Lower leg skin (tissue), 3 donors: ENCODE results near the gene RYR2.

Experiments used
- CTCF ChIP-seq, 3 donors: fragments of 450-650 bp; IDR thresholded peaks; one replicate each; pipeline ENCODE4 v1.5.1; 2016; ENCODE audit warnings: antibody characterized with exemption in 3 of 3, mild to moderate bottlenecking in 3 of 3, moderate library complexity in 2 of 3
- POLR2A ChIP-seq, 2 donors: fragments of 450-650 bp; IDR thresholded peaks; one replicate each; pipeline ENCODE4 v1.6.1; 2016 to 2017; ENCODE audit warnings: antibody characterized with exemption in 2 of 2, mild to moderate bottlenecking in 1 of 2, moderate library complexity in 1 of 2

DNA sequence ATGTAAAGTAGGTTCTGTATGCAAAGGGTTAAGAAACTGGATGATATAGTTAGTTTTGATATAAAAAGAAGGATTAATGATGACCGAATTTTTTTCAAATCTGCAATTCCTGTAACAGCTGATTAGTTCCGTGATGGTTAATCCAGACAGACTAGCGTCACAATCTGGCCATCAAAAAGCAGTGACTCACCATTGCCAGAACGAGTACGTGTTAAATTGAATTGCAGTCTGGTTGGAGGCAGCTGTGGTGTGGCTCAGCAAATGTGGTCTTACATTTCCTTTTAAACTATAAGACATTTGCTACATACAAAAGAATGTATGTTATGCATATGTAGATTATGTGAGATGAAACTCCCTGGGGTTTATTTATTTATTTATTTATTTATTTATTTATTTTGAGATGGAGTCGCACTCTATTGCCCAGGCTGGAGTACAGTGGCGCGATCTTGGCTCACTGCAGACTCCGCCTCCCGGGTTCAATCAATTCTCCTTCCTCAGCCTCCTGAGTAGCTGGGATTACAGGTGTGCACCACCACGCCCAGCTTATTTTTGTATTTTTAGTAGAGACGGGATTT lies 139.8 kb downstream of the RYR2 start:
- TF ChIP-seq CTCF (IDR thresholded peaks at IDR 0.05) (no peak), POLR2A (IDR thresholded peaks at IDR 0.05) (no peak)
